Esophagus muscularis mucosa (tissue), 3 donors: ENCODE measurements around the gene CNFN.

Source experiments
- POLR2A ChIP-seq: fragments of 450-650 bp; IDR thresholded peaks from one replicate; pipeline ENCODE4 v1.6.1; 2017; ENCODE audit warnings: antibody characterized with exemption, moderate library complexity, mild to moderate bottlenecking, low read depth
- TF ChIP-seq, protein P1 (sequence below), 3 experiments: fragments of 200-600 bp in 2 of 3; fragments of 450-650 bp in 1 of 3; sonication (generic) in 2 of 3; IDR thresholded peaks; one replicate each; pipeline ENCODE4 v1.5.1; 2017 to 2019; ENCODE audit warnings: antibody characterized with exemption in 3 of 3, mild to moderate bottlenecking in 2 of 3, moderate library complexity in 1 of 3

DNA sequence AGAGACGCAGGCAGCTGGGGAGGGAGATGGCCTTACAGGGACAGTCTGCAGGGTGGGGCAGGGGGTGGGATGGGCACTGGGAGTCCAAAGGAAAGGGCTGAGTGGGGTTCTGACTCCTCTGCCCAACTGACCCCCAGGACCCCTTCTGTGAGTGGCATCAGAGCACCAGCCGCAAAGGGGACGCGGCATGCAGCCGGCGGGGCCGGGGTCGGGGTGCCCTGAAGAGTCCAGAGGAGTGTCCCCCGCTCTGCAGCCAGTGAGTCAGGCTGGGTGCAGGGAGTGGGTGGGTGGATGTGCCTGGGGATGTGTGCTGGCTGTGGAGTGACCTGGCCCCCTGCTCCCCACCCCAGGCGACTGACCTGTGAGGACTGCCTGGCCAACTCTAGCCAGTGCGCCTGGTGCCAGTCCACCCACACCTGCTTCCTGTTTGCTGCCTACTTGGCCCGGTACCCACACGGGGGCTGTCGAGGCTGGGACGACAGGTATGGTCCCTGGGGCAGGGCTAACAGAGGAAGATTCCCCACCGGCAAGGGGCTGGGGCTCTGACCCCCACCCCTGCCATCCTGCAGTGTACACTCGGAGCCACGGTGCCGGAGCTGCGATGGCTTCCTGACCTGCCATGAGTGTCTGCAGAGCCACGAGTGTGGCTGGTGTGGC, 38.9 kb downstream of the CNFN start:
- TF ChIP-seq, protein P1, sequence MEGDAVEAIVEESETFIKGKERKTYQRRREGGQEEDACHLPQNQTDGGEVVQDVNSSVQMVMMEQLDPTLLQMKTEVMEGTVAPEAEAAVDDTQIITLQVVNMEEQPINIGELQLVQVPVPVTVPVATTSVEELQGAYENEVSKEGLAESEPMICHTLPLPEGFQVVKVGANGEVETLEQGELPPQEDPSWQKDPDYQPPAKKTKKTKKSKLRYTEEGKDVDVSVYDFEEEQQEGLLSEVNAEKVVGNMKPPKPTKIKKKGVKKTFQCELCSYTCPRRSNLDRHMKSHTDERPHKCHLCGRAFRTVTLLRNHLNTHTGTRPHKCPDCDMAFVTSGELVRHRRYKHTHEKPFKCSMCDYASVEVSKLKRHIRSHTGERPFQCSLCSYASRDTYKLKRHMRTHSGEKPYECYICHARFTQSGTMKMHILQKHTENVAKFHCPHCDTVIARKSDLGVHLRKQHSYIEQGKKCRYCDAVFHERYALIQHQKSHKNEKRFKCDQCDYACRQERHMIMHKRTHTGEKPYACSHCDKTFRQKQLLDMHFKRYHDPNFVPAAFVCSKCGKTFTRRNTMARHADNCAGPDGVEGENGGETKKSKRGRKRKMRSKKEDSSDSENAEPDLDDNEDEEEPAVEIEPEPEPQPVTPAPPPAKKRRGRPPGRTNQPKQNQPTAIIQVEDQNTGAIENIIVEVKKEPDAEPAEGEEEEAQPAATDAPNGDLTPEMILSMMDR (IDR thresholded peaks at IDR 0.05) = no peak
- no peak for TF ChIP-seq POLR2A
